Activated T-cell treated with anti-CD3 and anti-CD28 coated beads, Interleukin-2, amount 50 U/mL, for 4 hours (primary cell): ENCODE measurements around the gene KLHL28. TPM values are rescaled to one million over a fixed set of nuclear protein-coding genes. Genes with fewer than 3 reads are reported as not detected.

Source experiments
- ATAC-seq, 2 donors: fragments of 200-7000 bp; cut with Tn5 transposase; one replicate each; pipeline ENCODE4 v1.10.0; 2021
- DNase-seq: peaks from one replicate; pipeline ENCODE4 v3.0.0-alpha.2; 2020
- H3K27me3 Mint-ChIP-seq: one replicate; pipeline ENCODE4 v1.8.0; 2021; ENCODE audit warnings: low read depth, mixed read lengths
- H3K36me3 Mint-ChIP-seq: one replicate; pipeline ENCODE4 v1.8.0; 2022; ENCODE audit warnings: mixed read lengths; ENCODE audit not compliant: insufficient read depth
- H3K4me1 Mint-ChIP-seq: one replicate; pipeline ENCODE4 v1.8.0; 2021; ENCODE audit warnings: low read depth, mixed read lengths
- H3K4me3 Mint-ChIP-seq: one replicate; pipeline ENCODE4 v1.8.0; 2021; ENCODE audit warnings: mild to moderate bottlenecking, moderate library complexity, mixed read lengths
- H3K9me3 Mint-ChIP-seq: one replicate; pipeline ENCODE4 v1.8.0; 2021; ENCODE audit warnings: mixed read lengths
- total RNA-seq, 3 donors: library from RNA; stranded (reverse); gene quantifications; one replicate each; pipeline ENCODE4 v1.2.1, GENCODE V29; 2021

The KLHL28 gene
- total RNA-seq, 3 donors from 2014 or later, result 11.5 to 14.4 (median 11.8) TPM

GRCh38 chr14:44966601-44967336 lies 5.0 kb upstream of the KLHL28 start:
- Mint-ChIP-seq H3K36me3 (peaks cover 47% of the 10 kb centered on the region), H3K9me3 (peaks cover 52% of the 10 kb centered on the region), H3K4me1 (peaks cover 67% of the 10 kb centered on the region), H3K27me3 (no peaks in the 10 kb centered on the region), H3K4me3 (peak overlapping the region; percentile 42)
- ATAC-seq (no peak), DNase-seq (no peak)

- Mint-ChIP-seq H3K4me3 (no peak overlapping the region), H3K4me1 (peaks cover 60% of the 10 kb centered on the region), H3K27me3 (no peaks in the 10 kb centered on the region), H3K9me3 (peaks cover 26% of the 10 kb centered on the region), H3K36me3 (peaks cover 22% of the 10 kb centered on the region)
- no peak for DNase-seq
- no peak for ATAC-seq
Measured at GRCh38 chr14:44963775-44964380, 2.1 kb upstream of the KLHL28 start.

- no peak for ATAC-seq
- Mint-ChIP-seq H3K4me3 (no peak overlapping the region), H3K27me3 (no peaks in the 10 kb centered on the region), H3K9me3 (peaks cover 21% of the 10 kb centered on the region), H3K4me1 (peaks cover 60% of the 10 kb centered on the region), H3K36me3 (peaks cover 18% of the 10 kb centered on the region)
- DNase-seq, result no peak
Measured at GRCh38 chr14:44963044-44963528, 1.3 kb upstream of the KLHL28 start.

- peak; percentile 38 to 46 for ATAC-seq
- Mint-ChIP-seq H3K4me3 (no peak overlapping the region), H3K4me1 (peaks cover 63% of the 10 kb centered on the region), H3K9me3 (peaks cover 16% of the 10 kb centered on the region), H3K27me3 (no peaks in the 10 kb centered on the region), H3K36me3 (peaks cover 17% of the 10 kb centered on the region)
- peak; percentile 18 for DNase-seq
Measured at GRCh38 chr14:44962334-44963043, 742 bp upstream of the KLHL28 start.

- DNase-seq, result peak; percentile 46
- no peak overlapping the region for H3K4me3 Mint-ChIP-seq
- no peaks in the 10 kb centered on the region for H3K27me3 Mint-ChIP-seq
- H3K9me3 Mint-ChIP-seq, result peaks cover 11% of the 10 kb centered on the region
- H3K4me1 Mint-ChIP-seq, result peaks cover 59% of the 10 kb centered on the region
- H3K36me3 Mint-ChIP-seq, result peaks cover 13% of the 10 kb centered on the region
- peak; percentile 31 to 34 for ATAC-seq
Measured at GRCh38 chr14:44961151-44961553, 595 bp downstream of the KLHL28 start.

- ATAC-seq, result no peak
- H3K36me3 Mint-ChIP-seq, result peaks cover 14% of the 10 kb centered on the region
Measured at GRCh38 chr14:44960646-44961045, 1.1 kb downstream of the KLHL28 start.

GRCh38 chr14:44960146-44960545 lies 1.6 kb downstream of the KLHL28 start:
- ATAC-seq (no peak), DNase-seq (no peak)
- H3K4me1 Mint-ChIP-seq, result peaks cover 61% of the 10 kb centered on the region

More at GRCh38 chr14:44960646-44961045, 1.1 kb downstream of the KLHL28 start:
- Mint-ChIP-seq H3K4me1 (peaks cover 63% of the 10 kb centered on the region), H3K9me3 (peaks cover 11% of the 10 kb centered on the region), H3K27me3 (no peaks in the 10 kb centered on the region), H3K4me3 (no peak overlapping the region)
- no peak for DNase-seq

GRCh38 chr14:44959538-44959937 lies 2.2 kb downstream of the KLHL28 start:
- peaks cover 9% of the 10 kb centered on the region for H3K9me3 Mint-ChIP-seq
- H3K36me3 Mint-ChIP-seq, result peaks cover 8% of the 10 kb centered on the region
- no peak for ATAC-seq
- DNase-seq, result no peak
- peaks cover 58% of the 10 kb centered on the region for H3K4me1 Mint-ChIP-seq
- H3K27me3 Mint-ChIP-seq, result no peaks in the 10 kb centered on the region
- no peak overlapping the region for H3K4me3 Mint-ChIP-seq

More at GRCh38 chr14:44960146-44960545, 1.6 kb downstream of the KLHL28 start:
- peaks cover 11% of the 10 kb centered on the region for H3K9me3 Mint-ChIP-seq
- peaks cover 11% of the 10 kb centered on the region for H3K36me3 Mint-ChIP-seq
- no peaks in the 10 kb centered on the region for H3K27me3 Mint-ChIP-seq
- no peak overlapping the region for H3K4me3 Mint-ChIP-seq

GRCh38 chr14:44956866-44957265 lies 4.9 kb downstream of the KLHL28 start:
- ATAC-seq, result no peak
- no peak overlapping the region for H3K4me3 Mint-ChIP-seq
- H3K4me1 Mint-ChIP-seq, result peaks cover 53% of the 10 kb centered on the region
- no peaks in the 10 kb centered on the region for H3K9me3 Mint-ChIP-seq
- peaks cover 8% of the 10 kb centered on the region for H3K36me3 Mint-ChIP-seq
- no peak for DNase-seq
- no peaks in the 10 kb centered on the region for H3K27me3 Mint-ChIP-seq

- Mint-ChIP-seq H3K27me3 (no peaks in the 10 kb centered on the region), H3K4me3 (no peak overlapping the region), H3K9me3 (no peaks in the 10 kb centered on the region), H3K36me3 (peaks cover 12% of the 10 kb centered on the region), H3K4me1 (peaks cover 61% of the 10 kb centered on the region)
- no peak for ATAC-seq
- no peak for DNase-seq
Measured at GRCh38 chr14:44955528-44955927, 6.2 kb downstream of the KLHL28 start.

GRCh38 chr14:44954750-44955149 lies 7.0 kb downstream of the KLHL28 start:
- H3K4me1 Mint-ChIP-seq, result peaks cover 56% of the 10 kb centered on the region
- ATAC-seq, result no peak

GRCh38 chr14:44952391-44953110 lies 9.2 kb downstream of the KLHL28 start:
- Mint-ChIP-seq H3K9me3 (no peaks in the 10 kb centered on the region), H3K4me1 (peaks cover 53% of the 10 kb centered on the region), H3K4me3 (no peak overlapping the region)

More at GRCh38 chr14:44954750-44955149, 7.0 kb downstream of the KLHL28 start:
- no peaks in the 10 kb centered on the region for H3K27me3 Mint-ChIP-seq
- peaks cover 14% of the 10 kb centered on the region for H3K36me3 Mint-ChIP-seq
- no peaks in the 10 kb centered on the region for H3K9me3 Mint-ChIP-seq
- DNase-seq, result no peak
- no peak overlapping the region for H3K4me3 Mint-ChIP-seq

GRCh38 chr14:44951051-44951450 lies 10.7 kb downstream of the KLHL28 start:
- H3K4me3 Mint-ChIP-seq, result no peak overlapping the region

More at GRCh38 chr14:44952391-44953110, 9.2 kb downstream of the KLHL28 start:
- Mint-ChIP-seq H3K27me3 (no peaks in the 10 kb centered on the region), H3K36me3 (peaks cover 27% of the 10 kb centered on the region)
- ATAC-seq (no peak), DNase-seq (no peak)

GRCh38 chr14:44945264-44945663 lies 16.5 kb downstream of the KLHL28 start:
- DNase-seq (no peak), ATAC-seq (no peak)
- Mint-ChIP-seq H3K27me3 (no peaks in the 10 kb centered on the region), H3K4me3 (no peak overlapping the region), H3K36me3 (peaks cover 56% of the 10 kb centered on the region), H3K4me1 (peaks cover 39% of the 10 kb centered on the region), H3K9me3 (no peaks in the 10 kb centered on the region)

More at GRCh38 chr14:44951051-44951450, 10.7 kb downstream of the KLHL28 start:
- H3K9me3 Mint-ChIP-seq, result no peaks in the 10 kb centered on the region
- H3K27me3 Mint-ChIP-seq, result no peaks in the 10 kb centered on the region
- DNase-seq (no peak), ATAC-seq (no peak)
- peaks cover 45% of the 10 kb centered on the region for H3K4me1 Mint-ChIP-seq
- H3K36me3 Mint-ChIP-seq, result peaks cover 31% of the 10 kb centered on the region
